ENCODE measurements around the gene LRRC27.
"Not testable (repeated sequence)": the region's sequence is repeated elsewhere in the genome, so short reads cannot be mapped to it uniquely, and the experiment has no call there.

LRRC27 gene

GRCh38 chr10:132301371-132302330, 30.3 kb upstream of the LRRC27 start:
- DNase-seq = no peak

DNA sequence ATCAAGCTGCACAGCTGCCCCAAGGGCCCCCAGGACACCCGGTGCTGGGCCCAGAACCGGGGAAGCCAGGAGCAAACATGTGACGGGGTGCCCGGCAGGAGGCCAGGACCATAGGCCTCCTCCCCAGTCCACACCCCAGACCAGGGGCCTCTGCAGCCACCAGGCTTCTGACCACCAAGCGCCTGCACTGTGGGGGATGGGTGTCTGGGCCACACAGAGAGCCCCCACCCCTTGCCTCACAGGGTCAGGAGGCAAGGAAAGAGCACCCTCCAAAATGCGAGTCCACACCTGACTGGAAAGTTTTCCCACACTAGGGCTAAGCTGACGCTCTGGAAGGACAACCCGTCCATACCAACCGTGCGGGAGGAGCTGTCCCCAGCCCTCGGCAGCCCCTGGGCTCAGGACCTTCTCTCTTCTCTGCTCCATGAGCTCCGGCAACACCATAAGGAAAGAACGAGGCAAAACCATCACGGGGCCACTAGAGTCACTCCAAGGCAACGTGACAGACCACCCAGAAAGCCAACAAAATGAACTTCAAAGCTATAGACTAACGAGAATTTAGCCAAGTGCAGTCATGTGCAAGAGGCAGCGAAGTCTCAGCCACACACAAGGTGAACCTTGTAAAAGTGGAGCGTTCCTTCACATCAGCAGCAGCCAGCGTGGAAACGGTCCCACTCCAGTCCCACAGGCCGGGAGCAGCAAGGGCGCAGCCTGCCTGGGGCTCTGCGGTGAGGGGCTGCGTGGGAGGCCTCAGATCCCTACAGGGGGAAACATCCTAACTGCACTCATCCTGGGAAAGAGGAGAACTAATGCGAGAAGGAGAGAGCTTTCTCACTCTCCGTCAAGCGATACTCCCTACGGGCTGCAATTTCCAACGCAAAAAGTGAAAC, 29.3 kb upstream of the LRRC27 start:
- no peak for DNase-seq

DNA sequence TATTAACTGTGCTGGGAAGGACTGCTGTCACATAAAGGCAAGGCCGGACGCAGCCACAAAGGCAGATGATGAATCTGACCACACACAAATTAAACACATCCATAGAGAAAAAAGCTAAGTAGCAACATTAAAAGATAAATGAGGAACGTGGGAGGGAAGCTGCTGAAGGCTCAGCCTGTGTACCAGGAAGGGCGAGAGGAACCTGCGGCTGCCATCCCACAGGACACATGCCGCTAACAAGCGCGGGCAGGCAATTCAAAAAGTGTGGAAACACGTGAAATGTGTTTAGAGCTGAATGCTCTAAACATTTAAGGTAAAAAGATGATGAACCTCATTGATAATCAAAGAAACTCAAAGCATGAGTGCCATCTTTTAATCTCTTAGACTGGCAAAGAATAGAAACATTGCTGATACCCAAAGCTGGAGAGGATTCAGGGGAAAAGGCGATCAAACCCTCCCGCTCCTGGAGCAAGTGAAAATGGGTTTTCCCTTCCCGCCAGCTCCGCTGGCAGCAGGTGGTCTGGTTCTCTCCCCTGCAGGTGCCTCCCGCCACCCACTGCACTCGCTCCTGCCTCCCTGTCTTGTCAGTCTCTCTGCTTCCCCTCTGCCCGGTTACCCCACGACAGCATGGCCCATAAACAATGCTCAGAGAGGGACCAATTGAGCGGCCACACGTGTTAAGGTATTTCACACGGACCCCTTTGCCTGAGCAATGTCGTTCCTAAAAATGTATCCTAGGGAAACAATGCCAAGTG, 28.5 kb upstream of the LRRC27 start:
- DNase-seq = no peak

DNA sequence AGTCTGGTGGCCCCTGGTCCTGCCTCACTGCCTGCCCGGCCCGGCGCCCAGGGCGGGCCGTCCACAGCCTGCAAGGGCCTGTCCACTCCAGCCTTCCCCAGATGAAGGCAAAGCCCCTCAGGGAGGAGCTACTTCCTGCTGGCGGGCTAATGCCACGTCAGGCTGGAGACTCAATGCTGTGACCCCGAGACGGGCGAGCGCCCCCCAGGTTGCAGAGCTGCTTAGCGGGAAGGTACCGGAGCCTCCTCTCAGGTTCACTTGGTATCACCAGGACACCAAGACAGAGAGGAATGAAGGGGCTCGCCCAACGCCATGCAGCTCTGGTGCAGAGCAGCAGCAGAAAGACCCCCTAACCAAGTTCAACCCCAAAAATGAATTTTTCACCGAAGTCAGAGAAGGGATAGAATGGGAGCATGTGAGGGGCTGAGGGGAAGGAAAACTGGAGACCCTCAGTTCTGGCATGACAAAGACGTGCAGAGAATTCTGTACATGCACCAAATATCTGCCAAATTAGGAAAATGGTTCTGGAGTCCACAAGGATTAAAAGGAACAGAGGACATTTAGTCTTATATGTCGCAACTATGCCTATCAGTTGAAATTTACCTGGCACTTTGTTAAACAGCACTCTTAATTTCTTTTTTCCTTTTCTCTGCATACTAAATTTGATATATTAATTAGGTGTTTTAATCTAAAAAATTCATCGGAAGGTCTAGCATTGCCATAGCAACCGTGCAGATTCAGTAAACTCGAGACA, 27.1 kb upstream of the LRRC27 start:
- no peak for DNase-seq

- DNase-seq = no peak
These were observed 26.2 kb upstream of the LRRC27 start for GRCh38 chr10:132305654-132306342.

- no peak for DNase-seq
These were observed 25.7 kb upstream of the LRRC27 start for GRCh38 chr10:132306343-132306685.

DNA sequence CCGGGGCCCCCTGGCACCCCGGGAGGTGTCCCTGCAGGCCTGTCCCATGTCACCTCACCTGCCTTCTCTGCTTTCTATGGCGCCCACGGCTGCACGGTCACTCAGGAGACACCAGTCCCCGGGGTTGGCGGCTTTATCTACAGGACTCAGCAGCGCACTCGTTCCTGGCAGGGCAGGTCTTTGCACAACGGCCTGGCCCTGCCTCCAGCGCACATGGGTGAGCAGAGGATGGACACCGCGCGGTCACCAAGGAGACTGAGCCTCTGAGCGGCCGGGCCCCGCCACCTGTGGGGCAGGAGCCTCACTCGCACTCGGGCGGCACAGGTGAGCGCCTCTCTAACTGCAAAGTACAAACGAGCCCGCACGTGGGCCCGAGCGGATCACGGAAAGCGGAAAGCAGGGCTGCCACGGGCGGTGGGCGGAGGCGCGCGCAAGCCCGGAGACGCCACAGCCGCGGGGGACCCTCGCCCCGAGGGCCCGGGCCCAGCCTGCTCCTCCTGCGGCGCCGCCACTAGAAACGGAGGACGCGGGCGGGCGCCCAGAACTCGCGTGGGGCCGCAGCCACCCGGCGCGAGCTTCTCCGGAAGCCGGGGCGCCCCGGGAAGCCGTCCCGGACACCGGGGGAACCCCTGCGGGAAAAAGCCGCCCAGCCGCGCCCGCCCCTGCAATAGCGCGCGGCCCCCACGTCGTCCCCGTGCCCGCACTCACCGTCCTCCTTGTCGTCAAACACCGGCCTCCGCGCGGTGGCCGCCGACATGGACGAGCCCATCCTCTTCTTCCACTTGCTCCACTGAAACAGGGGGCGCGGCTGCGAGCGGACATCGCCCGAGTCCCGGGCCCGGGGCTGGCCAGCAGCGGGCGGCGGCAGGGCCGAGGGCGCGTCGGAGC, 24.9 kb upstream of the LRRC27 start:
- DNase-seq = peak; percentile 13

DNA sequence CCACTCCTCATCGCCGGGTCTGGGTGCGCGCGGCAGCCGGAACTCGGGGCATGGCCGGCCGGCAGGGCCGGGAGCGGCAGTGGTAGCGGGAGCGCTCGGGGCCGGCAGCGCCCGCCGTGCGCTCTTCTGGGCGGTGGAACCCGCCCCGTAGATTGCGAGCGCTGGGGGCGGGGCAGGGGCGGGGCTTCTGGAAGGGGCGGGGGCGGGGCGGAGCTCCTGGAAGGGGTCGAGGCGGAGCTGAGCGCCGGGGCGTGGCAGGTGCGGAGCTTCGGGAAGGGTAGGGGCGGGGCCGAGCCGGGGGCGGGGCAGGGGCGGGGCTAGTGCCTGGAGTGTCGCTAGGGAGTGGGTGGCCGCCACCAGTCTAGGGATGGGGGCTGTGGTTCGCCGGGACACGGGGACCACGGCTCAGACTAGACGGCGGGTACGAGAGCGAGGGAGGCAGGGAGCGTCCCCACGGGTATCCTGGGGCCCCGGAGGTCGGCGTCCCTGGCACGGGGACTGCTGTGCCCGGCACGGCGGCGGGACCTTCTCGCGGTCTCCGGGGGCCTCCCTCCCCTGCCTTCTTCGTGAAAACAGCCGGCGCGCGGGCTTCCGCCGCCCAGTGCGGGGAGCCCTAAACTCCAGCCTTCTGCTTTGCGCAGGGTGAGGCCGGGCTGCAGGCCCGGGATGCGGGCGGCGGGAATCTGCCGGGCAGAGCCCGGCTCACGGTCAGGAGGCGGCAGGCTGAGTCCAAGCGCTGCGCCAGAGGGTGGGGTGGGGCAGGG, 24.0 kb upstream of the LRRC27 start, which contains the start of gene STK32C:
Gene STK32C, minus strand, starts transcription at position 128 of the 764 bp plus-strand sequence. Its CDS starts 117 bp downstream, at position 11.
- peak; percentile 24 for DNase-seq

DNA sequence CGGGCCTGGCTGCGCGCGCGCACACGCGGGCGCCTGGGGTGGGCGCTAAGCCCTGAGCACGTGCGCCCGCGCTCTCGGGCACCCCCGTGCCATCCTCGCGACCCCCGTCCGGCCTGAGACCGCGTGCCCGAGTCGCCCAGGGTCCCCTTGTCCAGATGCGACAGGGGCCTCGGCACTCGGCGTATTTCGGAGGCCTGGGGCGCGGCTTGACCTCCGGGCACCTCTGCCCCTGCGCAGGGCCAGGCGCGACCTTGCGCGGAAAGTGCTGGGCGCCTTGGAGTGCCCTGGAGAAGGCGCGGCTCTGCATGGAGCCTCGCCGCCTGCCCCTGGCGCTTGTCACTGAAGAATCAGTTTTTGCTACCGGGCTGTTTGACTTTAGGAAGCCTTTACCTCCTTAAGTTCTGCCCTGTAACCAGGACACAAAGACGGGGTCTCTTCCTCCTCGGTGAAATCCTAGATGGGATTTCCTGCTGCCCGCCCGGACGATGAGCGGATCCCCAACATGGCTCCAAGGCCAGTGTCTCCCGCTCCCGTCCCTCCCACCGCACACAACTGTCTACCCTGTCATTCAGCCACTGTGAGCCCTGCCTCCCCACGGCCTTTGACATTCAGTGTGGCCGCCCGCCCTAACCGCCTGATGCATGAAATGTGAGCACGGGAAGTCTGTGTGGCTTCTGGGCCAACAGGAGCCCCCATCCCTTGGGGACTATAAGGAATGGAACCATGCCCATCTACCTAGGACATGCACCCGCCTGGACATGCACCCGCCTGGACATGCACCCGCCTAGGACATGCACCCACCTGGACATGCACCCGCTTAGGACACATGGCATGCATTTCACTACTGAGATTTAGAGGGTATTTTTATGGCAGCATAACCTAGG, 23.2 kb upstream of the LRRC27 start:
- DNase-seq = no peak

DNA sequence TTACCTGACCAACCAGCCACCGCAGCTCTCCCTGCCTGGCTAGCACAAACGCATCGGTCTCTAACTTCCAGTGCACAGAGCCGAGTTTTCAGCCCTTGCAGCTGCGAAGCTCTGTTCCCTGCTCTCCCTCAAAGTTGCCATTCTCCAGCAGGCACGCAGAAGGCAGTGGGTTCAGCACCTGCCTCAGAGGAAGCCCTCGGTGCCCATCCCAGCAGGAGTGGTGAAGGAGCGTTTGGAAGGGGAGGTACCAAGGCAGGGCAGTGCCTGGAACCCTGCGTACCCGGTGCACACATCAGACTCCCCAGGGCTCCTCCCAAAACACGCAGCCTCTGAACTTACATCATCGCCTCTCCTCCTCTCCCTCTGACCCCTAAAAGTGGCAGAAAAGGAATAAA, 22.5 kb upstream of the LRRC27 start:
- no peak for DNase-seq

DNA sequence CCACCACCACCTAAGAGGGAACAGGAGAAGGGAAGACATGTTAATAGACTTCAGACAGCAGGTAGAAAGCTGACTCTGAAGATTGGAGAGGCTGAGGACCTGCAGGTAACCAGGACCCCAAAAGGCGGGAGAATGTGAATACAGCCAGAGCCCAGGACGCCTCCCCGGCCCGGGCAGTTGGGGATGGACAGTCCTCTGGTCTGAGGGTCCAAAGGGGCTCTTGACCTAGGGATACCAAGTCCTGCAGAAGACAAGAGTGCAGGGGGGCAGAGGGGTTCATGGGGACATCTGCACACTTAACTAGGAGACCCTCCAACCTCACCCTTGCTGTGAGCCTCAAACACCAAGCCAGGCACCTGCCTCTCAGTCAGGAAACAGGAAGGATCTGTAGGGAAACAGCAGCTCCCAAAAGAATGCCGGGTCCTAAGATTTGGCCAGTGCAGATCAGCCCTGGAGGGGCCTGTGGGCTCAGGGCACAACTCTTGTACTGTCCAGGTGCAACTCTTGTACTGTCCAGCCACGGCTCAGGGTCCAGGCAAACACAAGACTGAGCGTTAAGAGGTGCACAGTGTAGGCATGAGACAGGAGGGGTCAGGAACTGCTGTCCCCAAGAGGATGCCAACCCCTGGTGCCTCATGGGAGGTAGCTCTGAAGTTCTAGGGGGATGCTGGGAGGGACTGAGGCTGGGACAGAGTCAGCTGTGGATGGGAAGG, 22.0 kb upstream of the LRRC27 start:
- no peak for DNase-seq

DNA sequence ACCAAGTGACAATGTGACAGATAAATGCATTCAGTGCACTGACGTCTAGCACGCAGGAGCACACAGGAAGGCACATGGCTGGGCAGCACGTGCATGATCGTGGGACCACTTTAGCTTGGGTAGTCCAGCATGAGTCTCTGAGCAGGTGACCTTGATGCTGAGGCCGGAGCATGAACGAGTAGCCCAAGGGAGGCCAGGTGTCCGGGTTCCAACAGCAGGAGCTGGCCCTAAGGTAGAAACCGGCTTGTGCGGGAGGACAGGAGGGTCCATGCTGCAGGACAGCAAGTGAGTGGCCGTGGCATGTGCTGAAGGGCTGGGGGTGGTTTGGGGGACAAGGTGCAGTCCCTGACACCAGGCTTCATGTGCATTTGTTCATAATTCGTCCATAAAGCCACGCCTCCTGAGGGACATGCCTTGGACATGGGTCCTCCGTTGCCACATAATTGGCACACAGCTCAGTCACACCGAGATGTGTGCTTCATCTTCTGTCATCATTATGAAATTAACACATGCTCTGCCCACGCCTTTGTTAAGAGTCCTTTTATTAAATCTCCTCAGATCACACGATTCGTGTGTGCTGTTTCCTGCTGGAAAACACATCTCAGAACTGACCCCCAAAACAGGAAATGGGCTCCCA, 21.2 kb upstream of the LRRC27 start:
- DNase-seq = no peak

- peak; percentile 68 for DNase-seq
These were observed 20.6 kb upstream of the LRRC27 start for GRCh38 chr10:132311338-132311939.

- DNase-seq = no peak
These were observed 18.7 kb upstream of the LRRC27 start for GRCh38 chr10:132313305-132313704.

DNA sequence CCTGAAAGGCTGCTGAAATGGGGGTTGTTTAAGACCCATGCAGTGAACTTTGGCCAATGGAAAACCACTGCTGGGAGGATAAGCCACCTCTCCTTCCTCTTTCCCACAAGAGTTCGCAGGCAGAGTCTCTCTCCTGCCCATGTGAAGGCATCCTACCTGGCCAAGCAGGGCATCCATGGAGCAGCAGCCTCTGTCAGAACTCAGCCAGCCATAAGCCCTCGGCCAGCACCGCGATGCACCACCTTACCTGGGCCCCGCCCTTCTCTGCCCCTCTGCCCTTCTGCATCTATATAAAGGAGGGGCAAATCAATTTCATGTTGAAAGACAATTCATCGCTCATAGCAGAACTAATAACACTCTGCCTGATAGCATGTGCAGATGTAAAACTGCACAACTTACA, 18.1 kb upstream of the LRRC27 start:
- no peak for DNase-seq

- DNase-seq = no peak
These were observed 17.7 kb upstream of the LRRC27 start for GRCh38 chr10:132314336-132314735.

DNA sequence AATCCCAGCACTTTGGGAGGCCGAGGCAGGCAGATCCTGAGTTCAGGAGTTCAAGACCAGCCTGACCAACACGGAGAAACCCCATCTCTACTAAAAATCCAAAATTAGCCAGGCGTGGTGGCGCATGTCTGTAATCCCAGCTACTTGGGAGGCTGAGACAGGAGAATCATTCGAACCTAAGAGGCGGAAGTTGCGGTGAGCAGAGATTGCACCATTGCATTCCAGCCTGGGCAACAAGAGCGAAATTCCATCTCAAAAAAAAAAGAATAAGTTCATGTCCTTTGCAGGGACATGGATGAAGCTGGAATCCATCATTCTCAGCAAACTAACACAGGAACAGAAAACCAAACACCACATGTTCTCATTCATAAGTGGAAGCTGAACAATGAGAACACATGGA, 17.1 kb upstream of the LRRC27 start:
- not testable (repeated sequence) for DNase-seq
